SU-DHL-6 (cell line): ENCODE data around the gene CFAP141.

Experiments used
- CTCF ChIP-seq: fragments of 200-600 bp; sonication (generic); IDR thresholded peaks from one replicate; pipeline ENCODE4 v1.5.1; 2017; ENCODE audit warnings: antibody characterized with exemption, mild to moderate bottlenecking, low read length, moderate library complexity; ENCODE audit not compliant: insufficient read depth, poor library complexity, severe bottlenecking
- EZH2phosphoT487 ChIP-seq: fragments of 200-600 bp; sonication (generic), shearing (Covaris generic); conservative IDR thresholded peaks from 2 replicates; pipeline ENCODE4 v1.6.1; 2018; ENCODE audit warnings: mild to moderate bottlenecking, antibody characterized with exemption, low read length, moderate library complexity, mixed read lengths

- no peak for TF ChIP-seq CTCF
- TF ChIP-seq EZH2phosphoT487: no peak
These were observed 26.0 kb downstream of the CFAP141 start for GRCh38 chr1:154179946-154180687.
